ENCODE measurements around the gene NEDD8.
A peak's percentile ranks its signal among the peaks of the same experiment; 100 is the strongest.

NEDD8 gene

DNA sequence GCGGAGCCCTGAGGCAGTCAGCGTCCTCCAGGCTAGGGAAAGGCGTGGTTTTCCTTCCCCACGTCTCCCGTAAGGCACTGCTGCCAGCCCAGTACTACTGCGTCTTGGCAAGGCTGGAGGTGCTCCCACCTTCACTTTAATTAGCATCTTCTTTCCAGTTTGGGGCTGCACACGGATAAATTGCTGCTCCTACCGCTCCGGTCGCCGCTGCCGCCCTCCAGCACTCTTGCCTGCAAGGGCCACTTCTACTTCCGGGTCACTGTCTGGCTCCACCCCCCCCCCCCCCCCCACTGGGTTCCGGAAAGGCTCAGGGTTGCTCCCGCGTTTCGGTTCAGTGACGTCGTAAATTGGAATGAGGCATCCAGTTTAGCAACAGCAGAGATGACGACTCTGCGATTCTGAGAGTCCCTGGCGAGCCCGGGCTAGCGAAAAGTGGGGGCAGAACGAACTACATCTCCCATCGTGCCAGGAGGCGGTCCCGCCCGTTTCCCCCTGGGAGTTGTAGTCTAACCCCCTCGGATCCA is at the start of gene NEDD8:
Gene NEDD8 (minus strand): TSS at position 247 of the 524 bp plus-strand sequence. CDS start 100 bp downstream, at position 147.
- ATAC-seq: peak; percentile 89
- no peak for TF ChIP-seq TCF4 (CRISPR knock-in tag; IDR thresholded peaks at IDR 0.05; ENCODE audit: borderline replicate concordance)
- no peak for TF ChIP-seq TOX (CRISPR knock-in tag; IDR thresholded peaks at IDR 0.05; ENCODE audit: borderline replicate concordance)
- no peak for TF ChIP-seq GLIS3 (CRISPR knock-in tag; IDR thresholded peaks at IDR 0.05)
- no peak for TF ChIP-seq ZNF8 (CRISPR knock-in tag; IDR thresholded peaks at IDR 0.05)
- TF ChIP-seq, protein P1, sequence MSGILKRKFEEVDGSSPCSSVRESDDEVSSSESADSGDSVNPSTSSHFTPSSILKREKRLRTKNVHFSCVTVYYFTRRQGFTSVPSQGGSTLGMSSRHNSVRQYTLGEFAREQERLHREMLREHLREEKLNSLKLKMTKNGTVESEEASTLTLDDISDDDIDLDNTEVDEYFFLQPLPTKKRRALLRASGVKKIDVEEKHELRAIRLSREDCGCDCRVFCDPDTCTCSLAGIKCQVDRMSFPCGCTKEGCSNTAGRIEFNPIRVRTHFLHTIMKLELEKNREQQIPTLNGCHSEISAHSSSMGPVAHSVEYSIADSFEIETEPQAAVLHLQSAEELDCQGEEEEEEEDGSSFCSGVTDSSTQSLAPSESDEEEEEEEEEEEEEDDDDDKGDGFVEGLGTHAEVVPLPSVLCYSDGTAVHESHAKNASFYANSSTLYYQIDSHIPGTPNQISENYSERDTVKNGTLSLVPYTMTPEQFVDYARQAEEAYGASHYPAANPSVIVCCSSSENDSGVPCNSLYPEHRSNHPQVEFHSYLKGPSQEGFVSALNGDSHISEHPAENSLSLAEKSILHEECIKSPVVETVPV (CRISPR knock-in tag; IDR thresholded peaks at IDR 0.05): no peak
- TF ChIP-seq, protein P2, sequence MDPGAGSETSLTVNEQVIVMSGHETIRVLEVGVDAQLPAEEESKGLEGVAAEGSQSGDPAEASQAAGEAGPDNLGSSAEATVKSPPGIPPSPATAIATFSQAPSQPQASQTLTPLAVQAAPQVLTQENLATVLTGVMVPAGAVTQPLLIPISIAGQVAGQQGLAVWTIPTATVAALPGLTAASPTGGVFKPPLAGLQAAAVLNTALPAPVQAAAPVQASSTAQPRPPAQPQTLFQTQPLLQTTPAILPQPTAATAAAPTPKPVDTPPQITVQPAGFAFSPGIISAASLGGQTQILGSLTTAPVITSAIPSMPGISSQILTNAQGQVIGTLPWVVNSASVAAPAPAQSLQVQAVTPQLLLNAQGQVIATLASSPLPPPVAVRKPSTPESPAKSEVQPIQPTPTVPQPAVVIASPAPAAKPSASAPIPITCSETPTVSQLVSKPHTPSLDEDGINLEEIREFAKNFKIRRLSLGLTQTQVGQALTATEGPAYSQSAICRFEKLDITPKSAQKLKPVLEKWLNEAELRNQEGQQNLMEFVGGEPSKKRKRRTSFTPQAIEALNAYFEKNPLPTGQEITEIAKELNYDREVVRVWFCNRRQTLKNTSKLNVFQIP (CRISPR knock-in tag; IDR thresholded peaks at IDR 0.05; ENCODE audit: borderline replicate concordance, low read depth): no peak
- no peak for TF ChIP-seq ZNF70 (CRISPR knock-in tag; IDR thresholded peaks at IDR 0.05)
- TF ChIP-seq, protein P3, sequence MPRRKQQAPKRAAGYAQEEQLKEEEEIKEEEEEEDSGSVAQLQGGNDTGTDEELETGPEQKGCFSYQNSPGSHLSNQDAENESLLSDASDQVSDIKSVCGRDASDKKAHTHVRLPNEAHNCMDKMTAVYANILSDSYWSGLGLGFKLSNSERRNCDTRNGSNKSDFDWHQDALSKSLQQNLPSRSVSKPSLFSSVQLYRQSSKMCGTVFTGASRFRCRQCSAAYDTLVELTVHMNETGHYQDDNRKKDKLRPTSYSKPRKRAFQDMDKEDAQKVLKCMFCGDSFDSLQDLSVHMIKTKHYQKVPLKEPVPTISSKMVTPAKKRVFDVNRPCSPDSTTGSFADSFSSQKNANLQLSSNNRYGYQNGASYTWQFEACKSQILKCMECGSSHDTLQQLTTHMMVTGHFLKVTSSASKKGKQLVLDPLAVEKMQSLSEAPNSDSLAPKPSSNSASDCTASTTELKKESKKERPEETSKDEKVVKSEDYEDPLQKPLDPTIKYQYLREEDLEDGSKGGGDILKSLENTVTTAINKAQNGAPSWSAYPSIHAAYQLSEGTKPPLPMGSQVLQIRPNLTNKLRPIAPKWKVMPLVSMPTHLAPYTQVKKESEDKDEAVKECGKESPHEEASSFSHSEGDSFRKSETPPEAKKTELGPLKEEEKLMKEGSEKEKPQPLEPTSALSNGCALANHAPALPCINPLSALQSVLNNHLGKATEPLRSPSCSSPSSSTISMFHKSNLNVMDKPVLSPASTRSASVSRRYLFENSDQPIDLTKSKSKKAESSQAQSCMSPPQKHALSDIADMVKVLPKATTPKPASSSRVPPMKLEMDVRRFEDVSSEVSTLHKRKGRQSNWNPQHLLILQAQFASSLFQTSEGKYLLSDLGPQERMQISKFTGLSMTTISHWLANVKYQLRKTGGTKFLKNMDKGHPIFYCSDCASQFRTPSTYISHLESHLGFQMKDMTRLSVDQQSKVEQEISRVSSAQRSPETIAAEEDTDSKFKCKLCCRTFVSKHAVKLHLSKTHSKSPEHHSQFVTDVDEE (CRISPR knock-in tag; IDR thresholded peaks at IDR 0.05): no peak
- no peak for TF ChIP-seq ISL1 (CRISPR knock-in tag; IDR thresholded peaks at IDR 0.05)
- no peak for TF ChIP-seq PPARA (CRISPR knock-in tag; IDR thresholded peaks at IDR 0.05; ENCODE audit: borderline replicate concordance)

DNA sequence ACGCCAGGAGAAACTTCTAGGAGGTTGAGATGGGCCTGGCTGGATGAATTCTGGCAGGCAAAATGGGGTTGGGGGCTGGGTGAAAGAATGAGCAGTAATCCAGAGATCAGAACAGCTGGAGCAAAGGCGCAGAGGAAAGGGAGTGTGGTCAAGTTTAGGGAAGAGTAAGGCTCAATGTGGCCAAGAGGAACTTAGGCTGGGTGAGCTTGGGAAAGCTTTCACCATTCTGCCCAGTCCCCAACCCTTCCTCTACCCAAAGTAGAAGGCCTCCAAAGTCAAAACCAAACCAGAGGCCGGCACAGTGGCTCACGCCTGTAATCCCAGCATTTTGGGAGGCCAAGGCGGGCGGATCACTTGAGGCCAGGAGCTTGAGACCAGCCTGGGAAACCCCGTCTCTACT is 49.5 kb upstream of the NEDD8 start:
- TF ChIP-seq ZNF565 (CRISPR knock-in tag; conservative IDR thresholded peaks at IDR 0.05; ENCODE audit: low read depth): no peak
- ATAC-seq: no peak

DNA sequence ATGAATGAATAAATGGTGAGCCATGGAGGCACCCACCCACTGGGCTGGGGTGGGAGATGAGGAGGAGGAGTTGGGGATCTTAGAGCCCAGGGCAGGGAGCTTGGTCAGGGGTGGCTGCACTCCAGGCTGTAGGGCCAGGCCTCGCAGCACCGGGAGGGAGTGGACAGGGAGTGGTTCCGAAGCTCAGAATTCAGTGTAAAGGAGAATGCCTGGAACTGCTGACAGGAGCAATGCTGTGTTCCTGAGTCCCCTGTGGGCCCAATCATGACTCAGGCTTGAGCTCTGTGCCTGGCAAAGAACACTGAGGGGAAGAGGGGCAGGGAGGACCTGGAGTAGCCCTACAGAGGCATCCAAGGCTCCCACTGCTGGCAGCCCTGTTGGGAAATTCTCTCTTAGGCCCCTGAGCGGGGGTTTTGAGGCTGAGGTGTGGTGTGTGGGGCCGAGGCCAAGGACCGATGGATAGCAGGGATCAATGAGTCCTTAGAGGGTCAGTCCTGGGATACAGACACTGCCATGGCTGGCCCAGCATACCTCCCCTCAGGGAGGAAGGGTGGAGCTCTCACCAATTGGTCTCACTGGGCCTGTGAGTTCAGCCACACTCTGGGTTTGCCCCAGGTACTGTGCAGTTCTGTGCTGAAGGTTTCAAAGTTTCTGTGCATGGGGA is 48.8 kb upstream of the NEDD8 start:
- ATAC-seq: no peak
- TF ChIP-seq, protein P4, sequence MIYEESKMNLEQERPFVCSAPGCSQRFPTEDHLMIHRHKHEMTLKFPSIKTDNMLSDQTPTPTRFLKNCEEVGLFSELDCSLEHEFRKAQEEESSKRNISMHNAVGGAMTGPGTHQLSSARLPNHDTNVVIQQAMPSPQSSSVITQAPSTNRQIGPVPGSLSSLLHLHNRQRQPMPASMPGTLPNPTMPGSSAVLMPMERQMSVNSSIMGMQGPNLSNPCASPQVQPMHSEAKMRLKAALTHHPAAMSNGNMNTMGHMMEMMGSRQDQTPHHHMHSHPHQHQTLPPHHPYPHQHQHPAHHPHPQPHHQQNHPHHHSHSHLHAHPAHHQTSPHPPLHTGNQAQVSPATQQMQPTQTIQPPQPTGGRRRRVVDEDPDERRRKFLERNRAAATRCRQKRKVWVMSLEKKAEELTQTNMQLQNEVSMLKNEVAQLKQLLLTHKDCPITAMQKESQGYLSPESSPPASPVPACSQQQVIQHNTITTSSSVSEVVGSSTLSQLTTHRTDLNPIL (CRISPR knock-in tag; IDR thresholded peaks at IDR 0.05; ENCODE audit: low read depth): no peak
- TF ChIP-seq GLIS3 (CRISPR knock-in tag; IDR thresholded peaks at IDR 0.05) (no peak), ZNF70 (CRISPR knock-in tag; IDR thresholded peaks at IDR 0.05) (no peak), ZFP30 (CRISPR knock-in tag; IDR thresholded peaks at IDR 0.05) (no peak), ZNF565 (CRISPR knock-in tag; conservative IDR thresholded peaks at IDR 0.05; ENCODE audit: low read depth) (no peak), RARB (CRISPR knock-in tag; IDR thresholded peaks at IDR 0.05) (no peak), PPARA (CRISPR knock-in tag; IDR thresholded peaks at IDR 0.05; ENCODE audit: borderline replicate concordance) (no peak), CSDC2 (CRISPR knock-in tag; IDR thresholded peaks at IDR 0.05) (no peak), ZFP3 (CRISPR knock-in tag; IDR thresholded peaks at IDR 0.05) (no peak), ISL1 (CRISPR knock-in tag; IDR thresholded peaks at IDR 0.05) (no peak), TOX (CRISPR knock-in tag; IDR thresholded peaks at IDR 0.05; ENCODE audit: borderline replicate concordance) (no peak), SNAI2 (CRISPR knock-in tag; IDR thresholded peaks at IDR 0.05) (no peak), ARNTL (CRISPR knock-in tag; IDR thresholded peaks at IDR 0.05; ENCODE audit: borderline replicate concordance, low read depth) (no peak), ZNF8 (CRISPR knock-in tag; IDR thresholded peaks at IDR 0.05) (no peak), ZC3H10 (CRISPR knock-in tag; IDR thresholded peaks at IDR 0.05) (no peak)
- TF ChIP-seq, protein P1 (CRISPR knock-in tag; IDR thresholded peaks at IDR 0.05): no peak
